Stimulated activated CD4-positive, alpha-beta T cell treated with anti-CD3 and anti-CD28 coated beads, Interleukin-2, amount 100 ng/mL, for 48 hours (primary cell): ENCODE data around the gene CHST10.

Experiments
- DNase-seq, 2 donors: peaks; one replicate each; pipeline ENCODE4 v3.0.0-alpha.2; 2020

CHST10 gene

GRCh38 chr2:100413571-100413970 lies 3.9 kb downstream of the CHST10 start:
- DNase-seq: no peak

- DNase-seq: no peak
Observed at GRCh38 chr2:100412881-100413321, 4.6 kb downstream of the CHST10 start.

- no peak for DNase-seq
Observed at GRCh38 chr2:100412466-100412865, 5.0 kb downstream of the CHST10 start.

- no peak for DNase-seq
Observed at GRCh38 chr2:100411841-100412292, 5.6 kb downstream of the CHST10 start.

- no peak for DNase-seq
Observed at GRCh38 chr2:100409975-100410647, 7.4 kb downstream of the CHST10 start.

- no peak for DNase-seq
Observed at GRCh38 chr2:100409461-100409860, 8.0 kb downstream of the CHST10 start.

- no peak for DNase-seq
Observed at GRCh38 chr2:100408941-100409340, 8.5 kb downstream of the CHST10 start.

GRCh38 chr2:100408104-100408503 lies 9.4 kb downstream of the CHST10 start:
- DNase-seq: no peak

- no peak for DNase-seq
Observed at GRCh38 chr2:100407563-100407962, 9.9 kb downstream of the CHST10 start.

GRCh38 chr2:100407073-100407472 lies 10.4 kb downstream of the CHST10 start:
- no peak for DNase-seq

GRCh38 chr2:100406120-100406508 lies 11.4 kb downstream of the CHST10 start:
- no peak for DNase-seq

GRCh38 chr2:100405403-100406119 lies 11.9 kb downstream of the CHST10 start:
- DNase-seq: no peak

GRCh38 chr2:100404411-100404810 lies 13.1 kb downstream of the CHST10 start:
- no peak for DNase-seq

- DNase-seq: no peak
Observed at GRCh38 chr2:100403722-100404121, 13.7 kb downstream of the CHST10 start.

GRCh38 chr2:100401268-100401667 lies 16.2 kb downstream of the CHST10 start:
- no peak for DNase-seq

- DNase-seq: no peak
Observed at GRCh38 chr2:100399714-100400113, 17.8 kb downstream of the CHST10 start.

GRCh38 chr2:100397976-100398375 lies 19.5 kb downstream of the CHST10 start:
- no peak for DNase-seq

- no peak for DNase-seq
Observed at GRCh38 chr2:100397118-100397860, 20.2 kb downstream of the CHST10 start.

- DNase-seq: no peak
Observed at GRCh38 chr2:100396483-100396882, 21.0 kb downstream of the CHST10 start.

- DNase-seq: no peak
Observed at GRCh38 chr2:100395532-100396350, 21.7 kb downstream of the CHST10 start.

- no peak for DNase-seq
Observed at GRCh38 chr2:100394111-100394641, 23.3 kb downstream of the CHST10 start.

- DNase-seq: no peak
Observed at GRCh38 chr2:100393362-100393761, 24.1 kb downstream of the CHST10 start.

- no peak for DNase-seq
Observed at GRCh38 chr2:100392715-100393114, 24.8 kb downstream of the CHST10 start.
